IMR-90 (cell line): Measurements from ENCODE around the gene FXYD3. TPM values are rescaled to one million over a fixed set of nuclear protein-coding genes. Genes with fewer than 3 reads are reported as not detected.

Source experiments
- ATAC-seq: fragments of 200-7000 bp; cut with Tn5 transposase; 2 replicates; pipeline ENCODE4 v1.9.1; 2020; ENCODE audit warnings: low read depth, mild to moderate bottlenecking, moderate library complexity
- BruUV-seq: library from RNA; stranded (reverse); fragments of 400-500 nt; replicated peaks from 2 replicates; lab custom pipeline; 2021; lab: Mats Ljungman, UMichigan
- CTCF ChIA-PET: fragments of 300-600 bp; formaldehyde crosslinking; extraction: SDS; loops from one replicate; lab custom pipeline; 2021; ENCODE audit warnings: antibody characterized with exemption; lab: Yijun Ruan, JAX
- POLR2A ChIA-PET: fragments of 300-600 bp; sonication (Branson Sonifier 250); formaldehyde crosslinking; loops from one replicate; lab custom pipeline; 2022; ENCODE audit warnings: antibody characterized with exemption; ENCODE audit not compliant: unreplicated experiment; lab: Charles Lee
- DNase-seq: peaks from one replicate; pipeline ENCODE4 v3.0.0; 2013
- H2AFZ ChIP-seq: replicated peaks from 2 replicates; pipeline ENCODE3; 2013; ENCODE audit warnings: low read length, mild to moderate bottlenecking; ENCODE audit not compliant: poor library complexity
- H2AK5ac ChIP-seq: 2 replicates; pipeline ENCODE4 v1.6.1; 2013; ENCODE audit warnings: low read depth, low read length, inconsistent platforms
- H2AK9ac ChIP-seq: replicated peaks from 2 replicates; pipeline ENCODE3; 2013; ENCODE audit warnings: mild to moderate bottlenecking, low read depth, low read length, moderate library complexity; ENCODE audit not compliant: poor library complexity
- H2BK120ac ChIP-seq: 2 replicates; pipeline ENCODE4 v1.6.1; 2013; ENCODE audit warnings: low read depth, low read length, inconsistent platforms
- H2BK15ac ChIP-seq: 3 replicates; pipeline ENCODE4 v1.6.1; 2013; ENCODE audit warnings: low read depth, low read length, inconsistent platforms
- H2BK20ac ChIP-seq: 2 replicates; pipeline ENCODE4 v1.6.1; 2013; ENCODE audit warnings: low read depth, mild to moderate bottlenecking, inconsistent platforms, low read length, moderate library complexity
- H2BK5ac ChIP-seq: 2 replicates; pipeline ENCODE4 v1.6.1; 2013; ENCODE audit warnings: mild to moderate bottlenecking, low read depth, low read length, inconsistent platforms; ENCODE audit not compliant: poor library complexity, severe bottlenecking
- H3K14ac ChIP-seq: replicated peaks from 2 replicates; pipeline ENCODE4 v1.6.1; 2013; ENCODE audit warnings: low read depth, low read length, inconsistent platforms
- H3K18ac ChIP-seq: 2 replicates; pipeline ENCODE4 v1.6.1; 2013; ENCODE audit warnings: low read depth, low read length, control low read depth
- H3K23ac ChIP-seq: 2 replicates; pipeline ENCODE4 v1.6.1; 2013; ENCODE audit warnings: low read depth, low read length, inconsistent platforms
- H3K27ac ChIP-seq: 2 replicates; pipeline ENCODE4 v1.5.1; 2013; ENCODE audit warnings: mild to moderate bottlenecking, control low read depth, low read length; ENCODE audit not compliant: insufficient read depth
- H3K27me3 ChIP-seq: 2 replicates; pipeline ENCODE4 v1.6.1; 2013; ENCODE audit warnings: low read length; ENCODE audit not compliant: control insufficient read depth, insufficient read depth
- H3K36me3 ChIP-seq: 2 replicates; pipeline ENCODE4 v1.6.1; 2013; ENCODE audit warnings: low read length, mixed read lengths; ENCODE audit not compliant: control insufficient read depth, insufficient read depth
- H3K4ac ChIP-seq: 2 replicates; pipeline ENCODE4 v1.6.1; 2013; ENCODE audit warnings: low read depth, low read length, inconsistent platforms
- H3K4me1 ChIP-seq: 2 replicates; pipeline ENCODE4 v1.6.1; 2013; ENCODE audit warnings: low read length, mixed read lengths; ENCODE audit not compliant: control insufficient read depth, insufficient read depth
- H3K4me2 ChIP-seq: 2 replicates; pipeline ENCODE4 v1.6.1; 2013; ENCODE audit warnings: low read depth, mild to moderate bottlenecking, control low read depth, low read length, moderate library complexity
- H3K4me3 ChIP-seq: 2 replicates; pipeline ENCODE4 v1.5.1; 2013; ENCODE audit warnings: low read depth, mild to moderate bottlenecking, control low read depth, low read length, moderate library complexity; ENCODE audit not compliant: insufficient read depth
- H3K56ac ChIP-seq: 2 replicates; pipeline ENCODE4 v1.6.1; 2013; ENCODE audit warnings: low read length, inconsistent platforms; ENCODE audit not compliant: insufficient read depth; ENCODE audit errors: extremely low read depth
- H3K79me1 ChIP-seq, 2 experiments: 2 replicates each; pipeline ENCODE4 v1.6.1; 2013; ENCODE audit warnings: low read length in 2 of 2, inconsistent platforms in 1 of 2, low read depth in 1 of 2
- H3K9ac ChIP-seq: 2 replicates; pipeline ENCODE4 v1.6.1; 2013; ENCODE audit warnings: low read depth, low read length, control low read depth
- H3K9me1 ChIP-seq: 2 replicates; pipeline ENCODE4 v1.6.1; 2013; ENCODE audit warnings: low read length, inconsistent platforms; ENCODE audit not compliant: insufficient read depth
- H3K9me3 ChIP-seq: 2 replicates; pipeline ENCODE4 v1.6.1; 2013; ENCODE audit warnings: low read length; ENCODE audit not compliant: control insufficient read depth, insufficient read depth
- H4K20me1 ChIP-seq: 2 replicates; pipeline ENCODE4 v1.6.1; 2013; ENCODE audit warnings: low read length, inconsistent platforms; ENCODE audit not compliant: insufficient read depth
- H4K5ac ChIP-seq: 2 replicates; pipeline ENCODE4 v1.6.1; 2013; ENCODE audit warnings: mild to moderate bottlenecking, low read depth, low read length, control low read depth
- H4K8ac ChIP-seq, 2 experiments: 2 replicates each; pipeline ENCODE4 v1.6.1; 2013; ENCODE audit warnings: low read depth in 2 of 2, low read length in 2 of 2, control low read depth in 1 of 2, inconsistent platforms in 1 of 2
- H4K91ac ChIP-seq: 2 replicates; pipeline ENCODE4 v1.6.1; 2013; ENCODE audit warnings: low read depth, low read length, inconsistent platforms; ENCODE audit not compliant: insufficient read depth
- MAZ ChIP-seq: IDR thresholded peaks from 2 replicates; pipeline ENCODE4 v1.6.1; 2012; ENCODE audit warnings: low read depth, mild to moderate bottlenecking, low read length, improper control_type of control experiment, moderate library complexity, borderline replicate concordance
- RAD21 ChIP-seq: IDR thresholded peaks from 2 replicates; pipeline ENCODE4 v1.6.1; 2012; ENCODE audit warnings: low read length, improper control_type of control experiment
- RFX5 ChIP-seq: IDR thresholded peaks from 2 replicates; pipeline ENCODE4 v1.8.0; 2012; ENCODE audit warnings: low read depth, mild to moderate bottlenecking, low read length, moderate library complexity
- SMC3 ChIP-seq: fragments of 150-350 bp; IDR thresholded peaks from 2 replicates; pipeline ENCODE4 v1.6.1; 2016; ENCODE audit warnings: low read depth, mild to moderate bottlenecking, antibody characterized with exemption, low read length, moderate library complexity
- WGBS, 2 experiments: methylation state at CpG; one replicate each; pipeline versions ENCODE4 v1.1.5 to v1.1.7; 2013; ENCODE audit warnings: missing lambda C conversion rate in 2 of 2; ENCODE audit not compliant: insufficient read length in 1 of 2; ENCODE audit errors: extremely low coverage in 2 of 2; 5-methylcytosine and 5-hydroxymethylcytosine counted together
- dilution Hi-C: fragments of 300-500 bp; cut with HindIII; formaldehyde crosslinking; loops from one replicate; pipeline ENCODE4 v1.14.3; 2018; ENCODE audit warnings: low sequenced_read_pairs; ENCODE audit not compliant: unreplicated experiment
- in situ Hi-C: fragments of 300-500 bp; cut with MboI; formaldehyde crosslinking; loops from 3 replicates; pipeline ENCODE4 v1.14.3; 2019; ENCODE audit warnings: low sequenced_read_pairs, inconsistent platforms, mixed read lengths
- intact Hi-C: fragments of 100-400 bp; cut with micrococcal nuclease; formaldehyde crosslinking; loops from 2 replicates; pipeline ENCODE4 v1.10.0; 2022
- polyA plus RNA-seq, 3 experiments: library from polyadenylated mRNA; depleted of rRNA; stranded (reverse); fragments of >200 nt; gene quantifications; 2 replicates each; pipeline ENCODE4 v1.2.3, GENCODE V29; 2012; ENCODE audit warnings: low replicate concordance in 1 of 3
- total RNA-seq: library from RNA; depleted of rRNA; stranded (reverse); fragments of >200 nt; gene quantifications from 2 replicates; pipeline ENCODE4 v1.2.3, GENCODE V29; 2012
- TF ChIP-seq, protein P1 (sequence below): conservative IDR thresholded peaks from 2 replicates; pipeline ENCODE4 v1.5.1; 2012; ENCODE audit warnings: mild to moderate bottlenecking, low read depth, low read length, improper control_type of control experiment

The FXYD3 gene
- total and polyA plus RNA-seq, 2 of the 4 experiments (the other 2 are of a cell fraction): not detected

- ATAC-seq: peak; percentile 87
- Histone ChIP-seq H3K36me3 (no peaks in the 10 kb centered on the region), H2BK5ac (no peak overlapping the region), H2BK120ac (no peak overlapping the region), H3K27me3 (peaks cover 33% of the 10 kb centered on the region), H2AFZ (peak overlapping the region; percentile 84), H3K4me3 (no peak overlapping the region), H3K4ac (no peak overlapping the region), H3K9me1 (peaks cover 3% of the 10 kb centered on the region; the same call in 1 of the 2 replicates), H3K9ac (no peak overlapping the region), H3K4me2 (peak overlapping the region; percentile 66), H4K20me1 (no peaks in the 10 kb centered on the region), H3K23ac (no peak overlapping the region), H2AK5ac (no peak overlapping the region), H3K14ac (no peak overlapping the region), H3K4me1 (peaks cover 18% of the 10 kb centered on the region), H2AK9ac (peak overlapping the region; percentile 65), H3K27ac (no peak overlapping the region), H3K9me3 (no peaks in the 10 kb centered on the region), H3K79me1 (no peaks in the 10 kb centered on the region), H4K8ac (no peak overlapping the region), H3K18ac (no peak overlapping the region), H3K56ac (no peak overlapping the region), H4K5ac (no peak overlapping the region), H2BK20ac (no peak overlapping the region), H4K91ac (no peak overlapping the region), H2BK15ac (no peak overlapping the region)
- ChIA-PET POLR2A (no interaction called here), CTCF (interaction anchor here (0.6 to 2.1 kb wide), 6 partner anchors 9 to 148 kb away, joined by 3 to 10 read pairs (median 4); no protein-coding TSS in a partner anchor)
- intact Hi-C loops: loop anchor here (5.0 kb wide), 1 partner anchor 126 kb away; the partner anchor contains the start of gene USF2
- TF ChIP-seq SMC3 (peak; percentile 34; the same call in 1 of the 2 replicates), RAD21 (peak; percentile 46), MAZ (peak; percentile 44; the same call in 1 of the 2 replicates), RFX5 (no peak)
- TF ChIP-seq, protein P1, sequence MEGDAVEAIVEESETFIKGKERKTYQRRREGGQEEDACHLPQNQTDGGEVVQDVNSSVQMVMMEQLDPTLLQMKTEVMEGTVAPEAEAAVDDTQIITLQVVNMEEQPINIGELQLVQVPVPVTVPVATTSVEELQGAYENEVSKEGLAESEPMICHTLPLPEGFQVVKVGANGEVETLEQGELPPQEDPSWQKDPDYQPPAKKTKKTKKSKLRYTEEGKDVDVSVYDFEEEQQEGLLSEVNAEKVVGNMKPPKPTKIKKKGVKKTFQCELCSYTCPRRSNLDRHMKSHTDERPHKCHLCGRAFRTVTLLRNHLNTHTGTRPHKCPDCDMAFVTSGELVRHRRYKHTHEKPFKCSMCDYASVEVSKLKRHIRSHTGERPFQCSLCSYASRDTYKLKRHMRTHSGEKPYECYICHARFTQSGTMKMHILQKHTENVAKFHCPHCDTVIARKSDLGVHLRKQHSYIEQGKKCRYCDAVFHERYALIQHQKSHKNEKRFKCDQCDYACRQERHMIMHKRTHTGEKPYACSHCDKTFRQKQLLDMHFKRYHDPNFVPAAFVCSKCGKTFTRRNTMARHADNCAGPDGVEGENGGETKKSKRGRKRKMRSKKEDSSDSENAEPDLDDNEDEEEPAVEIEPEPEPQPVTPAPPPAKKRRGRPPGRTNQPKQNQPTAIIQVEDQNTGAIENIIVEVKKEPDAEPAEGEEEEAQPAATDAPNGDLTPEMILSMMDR: peak; percentile 55
- in situ Hi-C loops: no loop called here
- dilution Hi-C loops: no loop called here
- DNase-seq: peak; percentile 86
- WGBS, 2 experiments: 3% methylated on average over 6 of the region's 48 CpGs; no CpG with 5 or more reads in 1 of the 2 experiments
- no TSS peak for BruUV-seq
Measured at GRCh38 chr19:35140962-35141836, 25.6 kb downstream of the FXYD3 start.
